ENCODE measurements around the gene SDF2L1.
A peak's percentile ranks its signal among the peaks of the same experiment; 100 is the strongest.

SDF2L1 gene

DNA sequence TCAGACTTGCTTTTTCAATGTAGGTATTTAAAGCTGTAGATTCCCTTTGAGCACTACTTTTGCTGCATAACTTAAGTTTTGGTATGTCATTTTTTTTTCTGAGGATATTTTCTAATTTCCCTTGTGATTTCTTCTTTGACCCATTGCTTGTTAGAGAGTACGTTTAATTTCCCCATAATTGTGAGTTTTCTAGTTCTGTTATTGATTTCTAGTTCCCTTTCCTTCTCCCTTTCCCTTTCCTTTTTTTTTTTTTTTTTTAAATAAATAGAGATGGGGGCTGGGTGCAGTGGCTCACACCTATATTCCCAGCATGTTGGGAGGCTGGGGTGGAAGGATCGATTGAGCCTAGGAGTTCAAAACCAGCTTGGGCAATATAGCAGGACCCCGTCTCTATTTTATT, 43.8 kb upstream of the SDF2L1 start:
- DNase-seq = no peak
- Histone ChIP-seq H3K27me3 (replicated peaks) (no peaks in the 10 kb centered on the region), H3K27ac (no peak overlapping the region), H3K36me3 (replicated peaks) (peaks cover 51% of the 10 kb centered on the region), H3K4me3 (ENCODE audit: low read depth, low read length) (no peak overlapping the region)
- TF ChIP-seq CTCF (IDR thresholded peaks at IDR 0.05; ENCODE audit: low read depth, low read length, missing control alignments) = no peak
- in situ Hi-C loops (cut with HindIII; ENCODE audit: low pct_ligation_motif_present, low sequenced_read_pairs) = no loop called here

GRCh38 chr22:21599053-21599893, 42.8 kb upstream of the SDF2L1 start:
- Histone ChIP-seq H3K36me3 (replicated peaks) (peaks cover 42% of the 10 kb centered on the region), H3K27ac (no peak overlapping the region), H3K27me3 (replicated peaks) (no peaks in the 10 kb centered on the region), H3K4me3 (ENCODE audit: low read depth, low read length) (no peak overlapping the region)
- in situ Hi-C loops (cut with HindIII; ENCODE audit: low pct_ligation_motif_present, low sequenced_read_pairs) = no loop called here
- DNase-seq = no peak
- TF ChIP-seq CTCF (IDR thresholded peaks at IDR 0.05; ENCODE audit: low read depth, low read length, missing control alignments) = no peak

DNA sequence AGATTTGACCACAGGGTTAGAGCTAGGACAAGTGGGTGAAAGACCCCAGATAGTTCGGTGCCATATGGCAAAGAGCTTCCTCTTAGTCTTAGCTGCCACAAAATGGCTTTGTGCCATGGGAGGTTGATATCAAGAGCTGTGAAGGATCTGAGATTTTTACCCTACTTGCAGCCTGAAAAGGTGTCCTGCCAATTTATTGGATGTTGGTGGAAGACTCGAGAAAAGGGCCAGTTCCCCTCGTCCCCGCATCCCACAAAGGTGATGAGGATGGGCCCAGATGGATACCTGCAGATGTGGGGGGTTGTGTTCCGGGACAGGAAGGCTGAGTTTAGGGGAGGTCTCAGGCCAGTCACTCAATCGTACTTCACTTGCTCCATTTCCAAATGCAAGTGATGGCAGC, 39.5 kb upstream of the SDF2L1 start:
- H3K27ac ChIP-seq = peak overlapping the region; percentile 17
- no peak overlapping the region for H3K4me3 ChIP-seq (ENCODE audit: low read depth, low read length)
- peaks cover 21% of the 10 kb centered on the region for H3K36me3 ChIP-seq (replicated peaks)
- DNase-seq = no peak
- in situ Hi-C loops (cut with HindIII; ENCODE audit: low pct_ligation_motif_present, low sequenced_read_pairs) = no loop called here
- H3K27me3 ChIP-seq (replicated peaks) = no peaks in the 10 kb centered on the region
- TF ChIP-seq CTCF (IDR thresholded peaks at IDR 0.05; ENCODE audit: low read depth, low read length, missing control alignments) = no peak

GRCh38 chr22:21603973-21604372, 38.1 kb upstream of the SDF2L1 start:
- DNase-seq = no peak
- Histone ChIP-seq H3K36me3 (replicated peaks) (peaks cover 26% of the 10 kb centered on the region), H3K27me3 (replicated peaks) (peaks cover 2% of the 10 kb centered on the region), H3K4me3 (ENCODE audit: low read depth, low read length) (no peak overlapping the region), H3K27ac (no peak overlapping the region)
- in situ Hi-C loops (cut with HindIII; ENCODE audit: low pct_ligation_motif_present, low sequenced_read_pairs) = no loop called here
- TF ChIP-seq CTCF (IDR thresholded peaks at IDR 0.05; ENCODE audit: low read depth, low read length, missing control alignments) = no peak

GRCh38 chr22:21605887-21606564, 36.1 kb upstream of the SDF2L1 start:
- no peak overlapping the region for H3K27ac ChIP-seq
- in situ Hi-C loops (cut with HindIII; ENCODE audit: low pct_ligation_motif_present, low sequenced_read_pairs) = no loop called here
- peaks cover 32% of the 10 kb centered on the region for H3K36me3 ChIP-seq (replicated peaks)
- DNase-seq = no peak
- peaks cover 2% of the 10 kb centered on the region for H3K27me3 ChIP-seq (replicated peaks)
- TF ChIP-seq CTCF (IDR thresholded peaks at IDR 0.05; ENCODE audit: low read depth, low read length, missing control alignments) = no peak
- H3K4me3 ChIP-seq (ENCODE audit: low read depth, low read length) = no peak overlapping the region

Data from brain microvascular endothelial cell (primary cell).